GM21515 (cell line): ENCODE data around the gene ZNF593OS.

Source experiments
- ATAC-seq: cut with Tn5 transposase; IDR thresholded peaks from one replicate; pipeline ENCODE4 v1.9.1; 2021; ENCODE audit not compliant: unreplicated experiment

The ZNF593OS gene

DNA sequence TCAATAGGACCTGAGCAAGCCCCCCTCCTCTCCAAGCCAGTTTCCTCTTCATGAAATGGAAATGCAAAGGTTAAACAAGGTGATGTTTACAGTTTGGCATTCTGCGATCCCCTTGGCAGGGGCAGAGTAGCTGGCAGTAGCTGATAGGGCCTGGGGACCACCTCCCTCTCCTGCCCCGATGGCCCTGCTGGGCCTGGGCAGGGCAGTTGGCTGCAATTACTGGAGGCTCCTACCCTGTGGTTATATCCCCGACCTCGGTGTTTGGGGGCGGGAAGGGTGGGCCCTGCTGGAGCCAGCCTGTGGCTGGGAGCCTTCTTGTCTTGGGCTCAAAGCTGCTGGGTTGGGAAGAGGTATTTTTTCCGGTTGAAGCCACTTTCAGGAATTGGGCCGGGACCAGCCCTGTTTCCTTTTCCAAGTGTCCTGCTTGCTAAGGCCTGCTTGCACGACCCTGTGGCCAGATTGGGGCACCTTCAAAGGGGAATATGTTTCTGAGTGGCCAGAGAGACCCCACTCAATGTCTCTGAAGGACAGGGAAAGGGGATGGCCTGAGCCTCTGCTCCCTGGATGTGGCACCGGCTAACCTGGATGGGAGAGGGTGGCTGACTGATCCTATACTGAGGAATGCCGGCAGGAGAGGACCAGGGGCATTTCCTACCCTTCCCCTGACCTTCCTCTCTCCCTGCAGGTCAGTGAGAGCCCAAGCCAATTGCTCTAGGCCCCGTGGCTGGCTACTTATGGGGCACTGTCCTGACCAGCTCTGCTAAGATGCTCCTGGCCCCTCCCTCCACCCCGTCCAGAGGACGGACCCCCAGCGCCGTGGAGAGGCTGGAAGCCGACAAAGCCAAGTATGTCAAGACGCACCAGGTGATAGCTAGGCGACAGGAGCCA lies 10.9 kb downstream of the ZNF593OS start:
- no peak for ATAC-seq

DNA sequence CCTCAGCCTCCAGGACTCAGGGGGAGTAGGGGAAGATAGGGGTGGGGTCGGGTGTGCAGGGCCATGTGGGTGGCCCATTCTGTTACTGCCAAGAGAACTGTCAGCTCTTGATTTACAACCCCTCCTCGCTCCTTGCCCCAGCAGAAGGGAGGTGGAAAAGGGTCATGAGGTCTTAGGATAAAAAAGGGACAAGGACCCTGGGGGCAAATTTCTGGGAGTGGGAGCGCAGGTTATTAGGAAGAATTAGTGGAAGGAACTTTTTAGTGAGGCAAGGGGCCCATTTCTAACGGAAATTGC lies 11.9 kb downstream of the ZNF593OS start:
- no peak for ATAC-seq

- no peak for ATAC-seq
These were observed 12.5 kb downstream of the ZNF593OS start, which contains the start of gene FAM110D for GRCh38 chr1:26158908-26159742. Gene FAM110D (plus strand): TSS chr1:26159079. CDS start chr1:26161292, 2,213 bp downstream.

DNA sequence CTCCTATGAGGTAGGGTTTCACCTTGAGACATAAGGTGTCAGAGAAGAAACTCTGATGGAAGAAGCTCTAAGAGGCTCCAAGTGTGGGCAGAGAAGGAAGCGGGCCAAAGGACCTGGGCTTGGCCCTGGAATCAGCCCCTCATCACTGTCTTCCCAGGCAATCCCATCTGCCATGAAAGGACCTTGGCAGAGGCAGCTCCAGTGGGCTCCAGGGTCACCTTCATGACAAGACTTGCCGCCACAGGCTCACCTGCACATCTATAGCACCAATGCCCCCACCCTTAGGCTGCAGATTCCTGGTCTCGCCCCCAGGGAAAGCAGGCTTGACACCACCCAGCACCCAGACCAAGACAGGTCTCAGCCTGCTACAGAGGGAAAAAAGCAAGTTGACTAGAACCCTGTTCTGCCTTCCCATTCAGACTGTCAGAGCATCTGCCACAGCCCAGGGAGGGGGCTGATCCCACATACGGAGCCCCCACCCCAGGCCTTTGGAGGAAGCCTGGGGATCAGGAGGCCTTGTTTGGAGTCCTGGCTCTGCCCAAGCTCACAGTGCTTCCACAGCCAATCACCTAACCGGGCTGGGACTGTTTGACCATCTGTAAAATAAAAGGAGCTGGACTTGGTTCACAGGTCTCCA lies 13.2 kb downstream of the ZNF593OS start:
- no peak for ATAC-seq

DNA sequence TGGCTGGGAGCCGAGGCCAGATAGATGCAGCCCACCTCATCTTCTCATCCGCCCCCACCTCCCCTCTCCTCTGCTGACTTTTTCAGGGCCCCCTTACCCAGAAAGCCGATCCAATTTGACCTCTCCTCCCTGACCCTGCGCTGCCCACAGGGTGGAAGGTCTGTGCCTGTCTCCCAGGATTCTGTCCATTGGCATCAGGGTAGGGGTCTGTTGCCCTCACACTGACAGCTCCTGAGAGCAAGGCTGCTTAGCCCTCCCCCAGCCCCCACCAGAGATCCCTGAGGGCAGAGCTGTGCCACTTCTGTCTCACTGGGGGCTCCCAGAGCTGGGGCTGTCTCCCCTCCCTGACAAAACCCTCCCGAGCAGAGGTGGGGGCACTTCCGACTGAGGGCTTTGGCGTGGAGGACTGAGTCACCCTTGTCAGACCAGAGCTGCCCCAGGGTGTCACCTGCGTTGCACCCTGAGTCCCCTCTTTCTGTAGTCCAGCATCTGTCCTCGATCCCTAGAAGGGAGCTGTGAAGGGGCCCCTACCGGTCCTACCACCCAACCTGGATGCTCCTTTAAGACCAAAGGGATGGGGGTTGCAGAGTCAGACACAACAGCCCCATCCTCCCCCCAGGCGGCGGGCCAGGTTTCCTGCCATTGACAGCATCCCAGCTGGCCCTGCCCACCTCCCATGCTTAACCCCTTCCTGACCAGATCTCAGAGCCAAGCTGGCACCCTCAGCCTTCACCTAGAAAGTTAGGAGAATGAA lies 15.2 kb downstream of the ZNF593OS start:
- no peak for ATAC-seq

- no peak for ATAC-seq
These were observed 16.0 kb downstream of the ZNF593OS start for GRCh38 chr1:26155370-26156284.

DNA sequence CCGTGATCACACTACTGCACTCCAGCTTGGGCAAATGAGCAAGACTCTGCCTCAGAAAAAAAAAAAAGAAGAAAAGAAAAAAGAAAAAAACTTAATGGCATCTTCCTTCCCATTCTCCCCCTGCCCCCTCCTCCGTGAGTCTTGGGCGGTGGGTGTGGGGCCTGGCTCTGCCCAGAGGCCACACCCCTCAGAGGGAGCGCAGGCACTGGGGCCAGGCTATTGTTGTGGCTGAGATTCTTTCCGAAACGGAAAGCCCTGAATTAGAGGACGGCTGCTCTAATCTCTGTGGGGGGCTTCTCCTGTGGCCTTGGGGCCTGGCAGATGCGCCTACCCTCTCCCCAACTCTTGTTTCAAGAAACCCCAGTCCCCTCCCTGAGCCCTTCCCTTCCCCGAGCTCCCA lies 16.9 kb downstream of the ZNF593OS start:
- no peak for ATAC-seq

DNA sequence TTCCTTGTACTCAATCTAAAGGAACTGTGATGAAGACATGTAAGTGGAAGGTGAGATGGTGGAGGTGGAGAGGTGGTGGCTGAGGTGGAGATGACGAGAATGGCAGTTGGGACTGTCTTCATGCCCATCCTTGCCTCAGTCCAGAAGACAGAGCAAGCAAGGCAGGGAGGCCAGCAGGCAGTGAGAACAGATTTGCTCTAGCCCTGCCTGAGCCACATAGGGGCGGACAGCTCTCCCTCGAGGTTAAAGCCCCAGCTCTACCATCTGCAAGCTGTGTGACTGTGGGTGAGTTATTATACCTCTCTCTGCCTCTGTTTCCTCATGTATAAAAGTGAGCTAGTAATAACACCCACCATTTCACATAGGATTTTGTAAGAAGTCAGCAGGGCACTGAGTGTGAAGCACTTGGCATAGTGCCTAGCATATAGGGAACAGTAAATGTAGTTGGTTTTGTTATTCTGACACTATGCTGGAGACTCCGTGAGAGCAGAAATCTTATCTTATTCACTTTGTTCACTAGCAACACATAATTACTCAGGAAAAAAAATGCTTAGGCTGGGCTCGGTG lies 17.6 kb downstream of the ZNF593OS start:
- no peak for ATAC-seq

GRCh38 chr1:26148887-26149286 lies 22.7 kb downstream of the ZNF593OS start:
- no peak for ATAC-seq

DNA sequence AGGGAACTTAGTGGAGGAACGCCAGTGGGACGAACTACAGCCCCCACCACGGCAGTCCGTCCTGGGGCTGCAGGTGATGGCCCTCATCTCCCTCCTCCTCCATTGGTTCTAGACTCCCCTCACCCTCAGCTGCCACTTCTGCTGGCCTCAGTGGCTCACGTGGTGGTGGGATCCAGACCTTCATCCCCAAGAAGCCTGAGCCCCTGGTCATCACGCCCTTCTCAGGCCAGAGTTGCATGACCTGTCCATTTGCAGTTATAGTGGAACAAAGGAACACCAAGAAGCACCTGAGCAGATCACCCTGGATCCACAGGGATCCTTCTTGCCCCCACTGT lies 25.7 kb downstream of the ZNF593OS start:
- no peak for ATAC-seq

DNA sequence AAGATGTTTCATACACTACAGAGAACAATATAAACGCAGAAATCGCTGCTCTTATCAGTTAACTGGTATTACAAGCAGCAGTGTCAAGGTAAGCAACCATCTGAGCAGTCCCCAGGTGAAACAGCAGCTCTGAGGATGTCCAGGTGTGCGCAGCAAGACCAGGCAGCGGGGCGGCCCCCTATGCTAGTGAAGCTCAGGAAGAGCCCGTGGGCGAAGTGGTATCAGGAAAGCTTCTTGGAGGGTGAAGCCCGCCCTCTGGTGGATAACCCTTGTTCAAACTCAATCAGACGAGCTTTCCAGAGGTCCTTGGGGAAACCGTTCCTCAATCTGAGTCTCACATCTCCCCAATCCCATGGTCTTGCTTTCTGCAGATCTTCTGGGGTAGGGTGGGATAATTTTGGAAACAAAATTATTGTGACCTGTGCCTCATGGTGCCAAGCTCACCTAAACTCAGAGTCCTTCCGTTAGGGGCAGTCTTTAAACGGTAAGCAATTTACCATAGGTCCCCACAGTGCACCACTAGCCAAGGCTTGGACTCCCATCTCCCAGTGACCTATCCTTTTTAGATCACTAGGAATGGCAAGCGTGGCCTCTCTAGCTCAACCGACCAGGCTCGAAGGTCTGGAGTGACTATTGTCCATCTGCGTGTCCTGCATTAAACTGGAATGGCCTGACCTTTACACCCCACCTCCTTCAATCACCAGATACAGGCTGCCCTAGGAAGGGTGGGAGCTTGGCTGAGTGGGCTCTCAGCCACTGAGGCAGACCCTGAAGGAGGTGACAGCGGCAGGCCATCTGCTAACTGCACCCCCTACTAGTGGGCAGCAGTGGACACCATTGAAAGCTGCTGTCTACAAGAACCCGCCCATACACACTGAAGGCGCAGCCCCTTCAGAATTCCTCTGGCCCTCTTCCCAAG lies 26.3 kb downstream of the ZNF593OS start:
- ATAC-seq: no peak

DNA sequence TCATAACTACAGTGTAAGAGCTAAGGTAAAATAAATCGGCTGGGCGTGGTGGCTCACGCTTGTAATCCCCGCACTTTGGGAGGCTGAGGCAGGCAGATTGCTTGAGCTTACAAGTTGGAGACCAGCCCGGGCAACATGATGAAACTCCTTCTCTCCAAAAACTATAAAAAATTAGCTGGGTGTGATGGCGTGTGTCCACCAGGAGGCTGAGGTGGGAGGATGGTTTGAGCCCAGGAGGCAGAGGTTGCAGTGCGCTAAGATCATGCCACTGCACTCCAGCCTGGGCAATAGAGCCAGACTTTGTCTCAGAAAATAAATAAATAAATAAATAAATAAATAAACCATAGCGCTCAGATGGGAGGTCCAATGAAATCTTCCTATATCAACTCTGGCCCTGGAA lies 29.5 kb downstream of the ZNF593OS start:
- no peak for ATAC-seq

DNA sequence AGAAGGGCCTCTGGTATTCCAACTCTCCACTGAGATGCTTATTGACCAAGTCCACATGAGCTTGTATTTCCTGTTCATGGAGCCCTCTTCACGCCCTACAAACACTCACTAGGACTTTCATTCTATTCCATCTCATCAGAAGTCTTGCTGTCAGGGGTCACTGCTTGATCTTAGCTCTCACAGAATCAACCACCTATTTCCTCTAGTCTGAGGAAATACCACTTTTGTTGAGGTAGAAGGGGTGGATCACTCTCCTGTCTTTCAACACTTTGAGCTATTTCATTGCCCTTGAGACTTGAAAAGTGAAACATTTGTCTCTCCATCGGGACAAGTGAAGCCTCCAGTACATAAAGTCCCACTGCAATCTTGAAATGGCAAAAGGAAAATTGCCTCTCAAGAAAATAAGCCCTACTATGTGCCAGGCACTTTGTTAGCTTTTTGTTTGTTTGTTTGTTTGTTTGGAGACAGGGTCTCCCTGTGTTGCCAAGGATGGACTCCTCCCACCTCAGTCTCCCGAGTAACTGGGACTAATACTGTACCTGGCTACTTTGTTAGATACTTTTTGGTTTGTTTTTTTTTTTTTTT lies 32.6 kb downstream of the ZNF593OS start:
- ATAC-seq: no peak

GRCh38 chr1:26134466-26134865 lies 37.2 kb downstream of the ZNF593OS start:
- no peak for ATAC-seq

- ATAC-seq: no peak
These were observed 38.8 kb downstream of the ZNF593OS start for GRCh38 chr1:26132834-26133167.

- ATAC-seq: no peak
These were observed 39.4 kb downstream of the ZNF593OS start for GRCh38 chr1:26132128-26132833.

DNA sequence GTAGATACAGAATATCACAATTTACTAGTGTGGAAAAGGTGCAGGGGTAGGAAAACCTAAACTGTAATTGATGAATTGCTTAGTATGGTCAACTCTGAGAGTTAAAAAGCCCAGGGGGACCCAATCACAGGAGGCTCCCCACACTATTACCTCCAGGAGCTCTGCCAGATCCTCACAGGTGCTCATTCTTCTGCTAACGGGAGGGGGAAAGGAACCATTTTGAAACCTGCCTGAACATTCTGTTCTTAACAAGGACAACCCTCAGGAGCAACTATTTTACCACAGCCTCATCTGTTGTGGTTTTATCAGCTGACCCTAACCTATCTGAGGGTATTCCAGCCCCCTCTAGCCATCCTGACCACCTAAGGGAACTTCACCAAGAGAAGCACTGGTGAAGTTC lies 40.9 kb downstream of the ZNF593OS start:
- ATAC-seq: no peak

GRCh38 chr1:26129778-26130177 lies 41.9 kb downstream of the ZNF593OS start:
- ATAC-seq: no peak
